DND-41 (cell line): ENCODE data around the gene RAD18.

Experiments
- CTCF ChIP-seq: IDR thresholded peaks from 2 replicates; pipeline ENCODE4 v1.5.1; 2012; ENCODE audit warnings: borderline replicate concordance, low read length, moderate library complexity, mild to moderate bottlenecking; ENCODE audit not compliant: poor library complexity, severe bottlenecking; ENCODE audit errors: extremely low read depth
- EZH2 ChIP-seq: IDR thresholded peaks from 3 replicates; pipeline ENCODE4 v1.6.1; 2012; ENCODE audit warnings: borderline replicate concordance, low read depth, mild to moderate bottlenecking, moderate library complexity, low read length, inconsistent platforms; ENCODE audit not compliant: severe bottlenecking

- TF ChIP-seq CTCF (no peak), EZH2 (no peak)
Measured at GRCh38 chr3:8937064-8938020, 25.9 kb downstream of the RAD18 start.
